NCI-H1417 treated with DMSO at 0.1 percent for 48 hours (cell line): ENCODE measurements around the gene MLLT6.

Source experiments
- DNase-seq: peaks from one replicate; lab custom pipeline; 2025; lab: John Stamatoyannopoulos, UW

Gene MLLT6

GRCh38 chr17:38762231-38762630, 57.2 kb downstream of the MLLT6 start:
- no peak for DNase-seq

- no peak for DNase-seq
Measured at GRCh38 chr17:38766341-38766740, 61.3 kb downstream of the MLLT6 start.

- DNase-seq = no peak
Measured at GRCh38 chr17:38768417-38768816, 63.3 kb downstream of the MLLT6 start.

- no peak for DNase-seq
Measured at GRCh38 chr17:38773258-38773657, 68.2 kb downstream of the MLLT6 start.

- no peak for DNase-seq
Measured at GRCh38 chr17:38777641-38778250, 72.7 kb downstream of the MLLT6 start.
